ENCODE results near the gene DRG2.

The DRG2 gene

GRCh38 chr17:18117982-18118975, 30.5 kb downstream of the DRG2 start:
- DNase-seq: no peak

DNA sequence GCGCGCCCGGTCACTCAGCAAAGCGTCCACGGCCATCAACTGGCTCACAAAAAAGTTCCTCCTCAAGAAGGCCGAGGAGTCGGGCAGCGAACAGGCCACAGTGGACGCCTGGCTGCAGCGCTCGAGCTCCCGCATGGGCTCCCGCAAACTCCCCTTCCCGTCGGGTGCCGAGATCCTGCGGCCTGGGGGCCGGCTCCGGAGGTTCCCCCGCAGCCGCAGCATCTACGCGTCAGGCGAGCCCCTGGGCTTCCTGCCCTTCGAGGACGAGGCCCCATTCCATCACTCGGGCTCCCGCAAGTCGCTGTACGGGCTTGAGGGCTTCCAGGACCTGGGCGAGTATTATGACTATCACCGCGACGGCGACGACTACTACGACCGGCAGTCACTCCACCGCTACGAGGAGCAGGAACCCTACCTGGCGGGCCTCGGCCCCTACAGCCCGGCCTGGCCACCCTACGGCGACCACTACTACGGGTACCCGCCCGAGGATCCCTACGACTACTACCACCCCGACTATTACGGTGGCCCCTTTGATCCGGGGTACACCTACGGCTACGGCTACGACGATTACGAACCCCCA, 31.5 kb downstream of the DRG2 start:
- DNase-seq: no peak

DNA sequence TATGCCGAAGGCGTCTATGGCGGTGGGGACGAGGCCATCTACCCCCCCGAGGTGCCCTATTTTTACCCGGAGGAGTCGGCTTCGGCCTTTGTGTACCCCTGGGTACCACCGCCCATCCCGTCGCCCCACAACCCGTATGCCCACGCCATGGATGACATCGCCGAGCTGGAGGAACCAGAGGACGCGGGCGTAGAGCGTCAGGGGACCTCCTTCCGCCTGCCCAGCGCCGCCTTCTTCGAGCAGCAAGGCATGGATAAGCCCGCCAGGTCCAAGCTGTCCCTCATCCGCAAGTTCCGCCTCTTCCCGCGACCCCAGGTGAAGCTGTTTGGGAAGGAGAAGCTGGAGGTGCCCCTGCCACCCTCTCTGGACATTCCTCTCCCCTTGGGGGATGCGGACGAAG, 32.2 kb downstream of the DRG2 start:
- DNase-seq: no peak

DNA sequence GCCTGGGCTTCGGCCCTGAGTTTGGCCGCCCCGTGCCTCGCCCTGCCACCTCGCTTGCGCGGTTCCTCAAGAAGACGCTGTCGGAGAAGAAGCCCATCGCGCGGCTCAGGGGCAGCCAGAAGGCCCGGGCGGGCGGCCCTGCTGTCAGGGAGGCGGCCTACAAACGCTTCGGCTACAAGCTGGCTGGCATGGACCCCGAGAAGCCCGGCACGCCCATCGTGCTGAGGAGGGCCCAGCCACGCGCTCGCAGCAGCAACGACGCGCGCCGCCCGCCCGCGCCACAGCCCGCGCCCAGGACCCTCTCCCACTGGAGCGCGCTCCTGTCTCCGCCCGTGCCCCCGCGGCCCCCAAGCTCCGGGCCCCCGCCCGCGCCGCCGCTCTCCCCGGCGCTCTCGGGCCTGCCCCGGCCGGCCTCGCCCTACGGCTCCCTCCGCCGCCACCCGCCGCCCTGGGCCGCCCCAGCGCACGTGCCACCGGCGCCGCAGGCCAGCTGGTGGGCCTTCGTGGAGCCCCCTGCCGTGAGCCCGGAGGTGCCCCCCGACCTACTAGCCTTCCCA, 32.8 kb downstream of the DRG2 start:
- DNase-seq: no peak

- DNase-seq: no peak
Measured at GRCh38 chr17:18121144-18121910, 33.6 kb downstream of the DRG2 start.

- DNase-seq: no peak
Measured at GRCh38 chr17:18122990-18123753, 35.4 kb downstream of the DRG2 start.

- no peak for DNase-seq
Measured at GRCh38 chr17:18124345-18125126, 36.8 kb downstream of the DRG2 start.

DNA sequence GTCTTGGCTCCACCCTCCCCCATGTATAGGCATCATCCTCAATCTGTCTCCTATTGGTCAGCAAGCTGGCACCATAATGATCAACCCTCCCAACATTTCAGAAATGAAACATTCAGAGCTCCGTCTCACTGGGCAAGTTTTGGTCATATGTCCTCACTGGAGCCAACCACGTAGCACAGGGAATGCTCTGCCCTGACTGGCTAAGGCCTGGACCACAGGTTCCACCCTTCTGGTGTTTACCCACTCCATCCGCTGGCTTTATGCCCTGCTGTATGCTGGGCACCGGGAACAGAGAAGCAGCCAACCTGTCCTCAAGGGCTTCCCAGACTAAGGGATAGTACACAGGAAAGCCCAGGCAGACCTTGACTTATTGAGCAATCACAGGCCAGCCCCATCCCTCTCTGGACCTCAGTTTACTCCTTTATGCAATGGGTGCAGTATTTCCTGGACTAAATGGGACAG, 41.3 kb downstream of the DRG2 start:
- peak; percentile 5 for DNase-seq

DNA sequence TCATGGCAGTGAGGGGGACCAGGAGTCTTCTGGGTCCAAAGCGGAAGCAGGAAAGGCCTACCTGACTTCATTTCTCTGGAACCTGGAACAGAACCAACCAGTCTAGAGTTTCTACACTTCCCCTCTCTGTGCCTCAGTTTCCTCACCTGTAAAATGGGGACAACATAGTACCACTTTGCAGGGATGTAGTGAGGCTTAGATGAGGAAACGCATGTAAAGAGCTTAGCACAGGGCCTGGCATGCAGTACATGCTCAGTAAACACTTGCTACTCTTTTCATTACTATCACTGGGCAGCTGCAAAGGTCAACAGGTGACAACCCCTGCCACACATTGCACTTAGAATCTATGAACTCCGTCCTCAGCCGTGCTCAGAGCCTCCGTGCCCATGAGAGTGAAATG, 45.0 kb downstream of the DRG2 start:
- no peak for DNase-seq

GRCh38 chr17:18136357-18136756, 48.6 kb downstream of the DRG2 start:
- DNase-seq: no peak

- no peak for DNase-seq
Measured at GRCh38 chr17:18138065-18138749, 50.5 kb downstream of the DRG2 start.

- no peak for DNase-seq
Measured at GRCh38 chr17:18139092-18139491, 51.3 kb downstream of the DRG2 start.

DNA sequence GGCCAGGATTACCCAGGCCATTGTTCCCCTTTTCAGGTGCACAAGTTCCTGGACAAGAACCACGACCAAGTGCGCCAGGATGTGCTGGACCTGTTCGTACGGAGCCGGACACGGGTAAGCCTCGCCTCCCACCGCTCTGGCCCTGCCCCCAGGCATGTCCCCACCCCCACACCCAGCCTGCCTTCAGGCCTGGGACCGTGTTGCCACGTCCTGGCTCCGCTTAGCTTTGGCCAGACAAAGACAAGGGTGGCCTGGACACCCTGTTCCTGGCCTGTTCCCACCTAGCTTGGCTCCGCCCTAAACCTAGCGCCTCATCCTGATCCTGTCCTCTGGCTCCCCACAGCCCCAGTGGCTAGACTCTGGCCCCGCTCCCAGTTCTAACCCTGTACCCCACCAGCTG, 51.8 kb downstream of the DRG2 start:
- no peak for DNase-seq

DNA sequence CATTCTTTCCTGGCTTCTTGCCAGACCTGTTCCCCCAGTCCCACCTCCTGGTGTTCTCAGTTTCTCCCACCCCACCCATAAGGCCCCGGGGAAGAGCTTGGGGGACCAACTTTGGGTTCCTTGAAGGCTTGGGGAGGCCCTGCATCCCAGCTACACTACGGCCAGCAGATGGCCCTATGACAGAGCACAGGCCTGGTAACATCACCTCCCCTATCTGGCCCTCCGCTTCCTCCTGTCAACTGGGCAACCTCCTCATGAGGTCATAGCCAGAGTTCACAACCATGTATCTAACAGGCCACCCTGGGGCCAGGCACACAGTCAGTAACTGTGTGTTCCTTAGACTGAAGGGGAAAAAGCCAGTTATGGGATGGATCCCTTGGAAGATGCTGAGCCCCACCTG, 52.2 kb downstream of the DRG2 start:
- DNase-seq: peak; percentile 17

DNA sequence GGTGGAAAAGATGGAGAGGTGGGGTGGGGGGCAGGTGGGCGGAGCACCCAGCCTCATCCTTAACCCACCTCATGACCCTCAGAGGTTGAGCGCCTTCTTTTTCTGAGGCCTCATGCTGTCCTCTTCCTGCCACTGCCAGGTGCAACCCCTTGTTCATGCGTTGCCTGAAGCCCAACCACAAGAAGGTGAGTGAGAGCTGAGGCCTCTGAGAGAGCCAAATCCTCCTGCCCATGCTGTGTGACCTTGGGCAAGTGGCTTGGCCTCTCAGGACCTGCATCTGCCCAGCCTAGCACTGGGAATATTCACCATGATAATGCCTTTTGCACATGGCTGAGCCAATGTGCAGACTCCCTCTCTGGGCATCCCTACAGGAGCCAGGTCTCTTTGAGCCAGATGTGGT, 52.9 kb downstream of the DRG2 start:
- DNase-seq: no peak

- peak; percentile 80 for DNase-seq
Measured at GRCh38 chr17:18141210-18141803, 53.6 kb downstream of the DRG2 start.

GRCh38 chr17:18142417-18142816, 54.7 kb downstream of the DRG2 start:
- DNase-seq: no peak

GRCh38 chr17:18143044-18143936, 55.5 kb downstream of the DRG2 start:
- DNase-seq: no peak

- no peak for DNase-seq
Measured at GRCh38 chr17:18144261-18144660, 56.5 kb downstream of the DRG2 start.

Measured in suppressor macrophage treated with lipopolysaccharide for 4 hours (primary cell).